Endothelial cell (in vitro differentiated cells): ENCODE results near the gene ARHGEF17. TPM values are rescaled to one million over a fixed set of nuclear protein-coding genes. Genes with fewer than 3 reads are reported as not detected.

Experiments
- DNase-seq: peaks from one replicate; pipeline ENCODE4 v3.0.0; 2021; ENCODE audit warnings: low spot score
- H3K27ac Mint-ChIP-seq: one replicate; pipeline ENCODE4 v1.8.0; 2021; ENCODE audit warnings: mixed read lengths, inconsistent platforms; ENCODE audit not compliant: unreplicated experiment
- H3K27me3 Mint-ChIP-seq: one replicate; pipeline ENCODE4 v1.8.0; 2021; ENCODE audit warnings: mild to moderate bottlenecking, moderate library complexity, mixed read lengths, inconsistent platforms; ENCODE audit not compliant: unreplicated experiment
- H3K36me3 Mint-ChIP-seq: one replicate; pipeline ENCODE4 v1.8.0; 2021; ENCODE audit warnings: mild to moderate bottlenecking, low read depth, mixed read lengths, inconsistent platforms; ENCODE audit not compliant: unreplicated experiment
- H3K4me1 Mint-ChIP-seq: one replicate; pipeline ENCODE4 v1.8.0; 2021; ENCODE audit warnings: mild to moderate bottlenecking, mixed read lengths, inconsistent platforms; ENCODE audit not compliant: unreplicated experiment
- H3K4me3 Mint-ChIP-seq: one replicate; pipeline ENCODE4 v1.8.0; 2021; ENCODE audit warnings: mild to moderate bottlenecking, mixed read lengths, inconsistent platforms; ENCODE audit not compliant: unreplicated experiment
- H3K9me3 Mint-ChIP-seq: one replicate; pipeline ENCODE4 v1.8.0; 2021; ENCODE audit warnings: mixed read lengths, inconsistent platforms; ENCODE audit not compliant: unreplicated experiment
- total RNA-seq: library from RNA; stranded (reverse); fragmentation: NEBNext Ultra II Directional; extraction: Animal tissue kit (Norgen Biotek cat#: 25700); gene quantifications from one replicate; pipeline ENCODE4 v1.2.1, GENCODE V29; 2021; ENCODE audit not compliant: unreplicated experiment
- TF ChIP-seq, protein P1 (sequence below): fragments of 200-600 bp; sonication (generic); IDR thresholded peaks from one replicate; pipeline ENCODE4 v1.5.0; 2021; ENCODE audit warnings: antibody characterized with exemption; ENCODE audit not compliant: unreplicated experiment

Gene ARHGEF17
- total RNA-seq, 1 donor from 2014 or later = 93.3 TPM

DNA sequence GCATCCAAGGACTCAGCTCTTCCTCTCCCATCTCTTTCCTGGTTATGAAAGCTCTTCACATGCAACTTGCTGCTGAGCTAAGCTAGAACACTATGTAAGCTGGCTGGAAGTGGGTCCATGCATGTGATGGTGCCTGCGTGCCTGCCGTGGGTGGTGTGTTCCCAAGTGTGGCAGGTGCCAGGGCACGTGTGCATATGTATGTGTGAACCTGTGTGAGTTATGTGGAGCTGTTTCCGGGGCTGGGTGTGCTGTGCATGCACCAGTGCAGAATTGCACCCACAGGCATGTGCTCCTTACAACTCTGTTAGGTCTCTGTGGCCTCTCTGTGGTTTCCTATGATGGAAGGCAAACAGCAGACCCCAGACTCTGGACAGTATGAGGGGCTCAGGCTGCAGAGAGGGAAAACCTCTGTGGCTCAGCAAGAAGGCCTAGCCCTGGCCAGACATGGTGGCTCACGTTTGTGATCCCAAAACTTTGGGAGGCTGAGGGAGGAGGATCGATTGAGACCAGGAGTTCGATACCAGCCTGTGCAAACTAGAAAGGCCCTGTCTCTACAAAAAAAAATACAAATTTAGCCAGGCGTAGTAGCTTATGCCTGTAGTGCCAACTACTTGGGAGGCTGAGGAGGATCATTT, 40.1 kb upstream of the ARHGEF17 start:
- Mint-ChIP-seq H3K9me3 (no peaks in the 10 kb centered on the region), H3K4me1 (peaks cover 29% of the 10 kb centered on the region), H3K27ac (no peak overlapping the region), H3K36me3 (no peaks in the 10 kb centered on the region), H3K27me3 (peaks cover 22% of the 10 kb centered on the region), H3K4me3 (no peak overlapping the region)
- TF ChIP-seq, protein P1, sequence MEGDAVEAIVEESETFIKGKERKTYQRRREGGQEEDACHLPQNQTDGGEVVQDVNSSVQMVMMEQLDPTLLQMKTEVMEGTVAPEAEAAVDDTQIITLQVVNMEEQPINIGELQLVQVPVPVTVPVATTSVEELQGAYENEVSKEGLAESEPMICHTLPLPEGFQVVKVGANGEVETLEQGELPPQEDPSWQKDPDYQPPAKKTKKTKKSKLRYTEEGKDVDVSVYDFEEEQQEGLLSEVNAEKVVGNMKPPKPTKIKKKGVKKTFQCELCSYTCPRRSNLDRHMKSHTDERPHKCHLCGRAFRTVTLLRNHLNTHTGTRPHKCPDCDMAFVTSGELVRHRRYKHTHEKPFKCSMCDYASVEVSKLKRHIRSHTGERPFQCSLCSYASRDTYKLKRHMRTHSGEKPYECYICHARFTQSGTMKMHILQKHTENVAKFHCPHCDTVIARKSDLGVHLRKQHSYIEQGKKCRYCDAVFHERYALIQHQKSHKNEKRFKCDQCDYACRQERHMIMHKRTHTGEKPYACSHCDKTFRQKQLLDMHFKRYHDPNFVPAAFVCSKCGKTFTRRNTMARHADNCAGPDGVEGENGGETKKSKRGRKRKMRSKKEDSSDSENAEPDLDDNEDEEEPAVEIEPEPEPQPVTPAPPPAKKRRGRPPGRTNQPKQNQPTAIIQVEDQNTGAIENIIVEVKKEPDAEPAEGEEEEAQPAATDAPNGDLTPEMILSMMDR = no peak
- DNase-seq = no peak

DNA sequence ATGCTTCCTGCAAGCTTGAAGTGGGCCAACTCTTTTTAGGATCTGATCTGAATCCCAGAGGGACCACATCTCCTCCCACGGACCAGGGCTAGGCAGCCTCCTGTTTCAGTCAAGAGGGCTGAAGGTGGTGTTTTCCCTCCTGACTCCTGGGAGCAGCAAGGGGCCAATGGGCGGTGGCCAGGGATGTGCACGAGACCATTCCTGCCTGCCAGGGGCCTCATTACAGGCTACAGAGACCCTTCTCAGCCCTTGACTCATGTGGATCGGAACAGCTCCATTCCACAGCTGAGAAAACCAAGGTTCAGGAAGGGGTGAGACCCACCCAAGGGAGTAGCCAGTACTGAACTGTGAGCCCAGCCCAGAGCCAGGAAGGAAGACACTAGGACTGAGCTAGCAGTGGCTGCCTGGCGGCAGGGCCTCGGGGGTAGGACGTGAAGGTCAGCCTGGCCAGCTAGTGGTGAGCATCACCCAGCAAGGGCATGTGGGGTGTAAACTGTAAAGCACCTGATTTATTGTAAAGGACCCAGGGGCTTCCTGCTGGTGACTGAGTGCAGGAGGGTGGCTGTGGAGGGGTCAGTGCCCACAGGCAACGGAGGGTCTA, 39.3 kb upstream of the ARHGEF17 start:
- no peak overlapping the region for H3K4me3 Mint-ChIP-seq
- TF ChIP-seq, protein P1 = no peak
- H3K27me3 Mint-ChIP-seq = peaks cover 19% of the 10 kb centered on the region
- H3K27ac Mint-ChIP-seq = no peak overlapping the region
- H3K4me1 Mint-ChIP-seq = peaks cover 29% of the 10 kb centered on the region
- H3K36me3 Mint-ChIP-seq = no peaks in the 10 kb centered on the region
- no peaks in the 10 kb centered on the region for H3K9me3 Mint-ChIP-seq
- DNase-seq = no peak

DNA sequence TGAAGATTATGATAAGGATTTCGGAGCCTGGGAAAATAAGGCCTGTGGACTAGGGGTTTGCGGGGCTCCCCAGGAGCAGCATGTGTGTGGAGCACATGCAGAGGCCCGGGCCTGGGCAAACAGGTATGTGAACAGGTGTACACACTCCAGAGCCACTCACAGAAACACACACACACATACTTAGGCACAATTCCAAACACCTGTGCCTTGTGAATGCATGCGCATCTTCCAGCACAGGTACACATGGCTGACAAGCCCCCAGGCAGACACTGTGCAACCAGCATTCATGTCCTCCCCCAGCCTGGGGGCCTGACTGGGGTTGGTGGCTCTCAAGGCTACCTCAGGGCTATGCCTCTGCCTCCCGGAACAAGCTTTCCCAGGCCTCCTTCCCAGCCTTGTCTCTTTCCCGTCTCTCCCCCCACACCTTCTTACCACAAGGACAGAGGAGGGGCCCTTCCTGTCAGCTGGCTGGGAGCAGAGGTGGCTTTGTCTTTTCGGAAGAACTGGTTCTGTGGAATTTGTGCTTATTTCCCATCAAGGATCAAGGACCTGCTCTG, 38.5 kb upstream of the ARHGEF17 start:
- Mint-ChIP-seq H3K27me3 (peaks cover 18% of the 10 kb centered on the region), H3K9me3 (no peaks in the 10 kb centered on the region), H3K36me3 (no peaks in the 10 kb centered on the region), H3K27ac (no peak overlapping the region), H3K4me3 (no peak overlapping the region), H3K4me1 (peaks cover 29% of the 10 kb centered on the region)
- DNase-seq = no peak
- TF ChIP-seq, protein P1 = no peak

DNA sequence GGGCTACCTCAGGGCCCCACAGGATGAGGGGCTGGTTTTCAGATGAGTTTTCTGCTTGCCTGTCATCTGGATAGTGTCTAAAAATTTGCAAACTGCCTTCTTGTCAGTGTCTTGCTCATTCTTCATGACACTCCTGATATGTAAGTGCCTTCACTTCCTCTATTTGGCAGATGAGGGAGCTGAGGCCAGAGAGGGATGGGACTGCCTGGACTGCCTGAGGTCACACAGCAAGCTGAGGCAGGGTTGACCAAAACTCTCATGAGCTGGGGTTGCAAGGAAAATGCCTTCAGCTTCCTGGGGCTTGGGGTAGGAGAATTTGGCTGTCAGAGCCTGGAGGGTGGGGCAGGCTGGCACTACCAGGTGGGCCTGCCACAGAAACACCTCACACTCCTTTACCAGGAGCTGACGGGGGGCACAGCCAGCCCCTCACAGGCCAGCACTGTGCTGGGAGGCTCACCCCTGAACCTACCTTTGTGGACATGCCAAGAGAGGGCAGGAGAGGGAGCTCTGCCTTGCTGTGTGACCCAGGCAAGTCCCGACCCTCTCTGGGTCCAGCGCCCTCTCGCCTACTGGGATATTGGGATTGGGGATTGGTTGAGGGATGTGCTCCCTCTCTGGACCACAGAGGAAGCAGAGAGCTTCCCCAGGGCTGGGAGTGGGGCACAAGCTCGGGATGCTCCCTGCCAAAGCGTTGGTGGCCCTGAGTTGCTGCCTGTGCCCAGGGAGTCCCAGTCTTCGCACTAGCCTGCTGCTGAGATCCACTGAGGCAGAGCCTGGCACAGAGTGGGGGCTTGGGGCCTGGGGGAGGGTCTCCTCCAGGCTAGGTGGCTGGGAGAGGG, 37.8 kb upstream of the ARHGEF17 start:
- TF ChIP-seq, protein P1 = no peak
- Mint-ChIP-seq H3K36me3 (no peaks in the 10 kb centered on the region), H3K27me3 (peaks cover 14% of the 10 kb centered on the region), H3K27ac (no peak overlapping the region), H3K9me3 (no peaks in the 10 kb centered on the region), H3K4me1 (peaks cover 29% of the 10 kb centered on the region), H3K4me3 (no peak overlapping the region)
- DNase-seq = no peak
